Osteocyte (in vitro differentiated cells): Measurements from ENCODE around the gene CDK9. TPM values are rescaled to one million over a fixed set of nuclear protein-coding genes. Genes with fewer than 3 reads are reported as not detected.
"Not testable (repeated sequence)": the region's sequence is repeated elsewhere in the genome, so short reads cannot be mapped to it uniquely, and the experiment has no call there.

Source experiments
- DNase-seq: peaks from one replicate; pipeline ENCODE4 v3.0.0; 2021; ENCODE audit warnings: mixed read lengths; ENCODE audit not compliant: unreplicated experiment; ENCODE audit errors: extremely low spot score
- H3K27ac Mint-ChIP-seq: one replicate; pipeline ENCODE4 v1.8.0; 2021; ENCODE audit warnings: mild to moderate bottlenecking, mixed read lengths; ENCODE audit not compliant: unreplicated experiment
- H3K27me3 Mint-ChIP-seq: one replicate; pipeline ENCODE4 v1.8.0; 2021; ENCODE audit warnings: mixed read lengths; ENCODE audit not compliant: unreplicated experiment
- H3K36me3 Mint-ChIP-seq: one replicate; pipeline ENCODE4 v1.8.0; 2021; ENCODE audit warnings: mixed read lengths; ENCODE audit not compliant: unreplicated experiment
- H3K4me1 Mint-ChIP-seq: one replicate; pipeline ENCODE4 v1.8.0; 2021; ENCODE audit warnings: mixed read lengths; ENCODE audit not compliant: unreplicated experiment
- H3K4me3 Mint-ChIP-seq: one replicate; pipeline ENCODE4 v1.8.0; 2021; ENCODE audit warnings: mild to moderate bottlenecking, moderate library complexity, mixed read lengths; ENCODE audit not compliant: unreplicated experiment
- H3K9me3 Mint-ChIP-seq: one replicate; pipeline ENCODE4 v1.8.0; 2021; ENCODE audit warnings: mixed read lengths; ENCODE audit not compliant: unreplicated experiment
- CTCF ChIP-seq: fragments of 200-600 bp; sonication (generic); IDR thresholded peaks from 2 replicates; pipeline ENCODE4 v1.5.0; 2021; ENCODE audit warnings: antibody characterized with exemption, mild to moderate bottlenecking, moderate library complexity
- total RNA-seq: library from RNA; stranded (reverse); gene quantifications from 2 replicates; pipeline ENCODE4 v1.2.1, GENCODE V29; 2021

CDK9 gene
- total RNA-seq, 1 donor from 2014 or later: 78.5 TPM

- Mint-ChIP-seq H3K27me3 (no peaks in the 10 kb centered on the region), H3K27ac (peak overlapping the region; percentile 92), H3K4me3 (peak overlapping the region; percentile 49), H3K4me1 (peaks cover 37% of the 10 kb centered on the region), H3K9me3 (no peaks in the 10 kb centered on the region), H3K36me3 (peaks cover 19% of the 10 kb centered on the region)
- DNase-seq: no peak
- no peak for TF ChIP-seq CTCF
Measured at GRCh38 chr9:127829205-127829906, 43.5 kb downstream of the CDK9 start.

- peak overlapping the region; percentile 67 for H3K27ac Mint-ChIP-seq
- H3K9me3 Mint-ChIP-seq: no peaks in the 10 kb centered on the region
Measured at GRCh38 chr9:127832248-127832647, 46.4 kb downstream of the CDK9 start.

GRCh38 chr9:127833555-127833954 is 47.7 kb downstream of the CDK9 start:
- Mint-ChIP-seq H3K36me3 (peaks cover 11% of the 10 kb centered on the region), H3K4me1 (peaks cover 61% of the 10 kb centered on the region), H3K27ac (peak overlapping the region; percentile 64), H3K4me3 (no peak overlapping the region), H3K27me3 (no peaks in the 10 kb centered on the region), H3K9me3 (no peaks in the 10 kb centered on the region)
- TF ChIP-seq CTCF: no peak
- no peak for DNase-seq

More at GRCh38 chr9:127832248-127832647, 46.4 kb downstream of the CDK9 start:
- H3K27me3 Mint-ChIP-seq: no peaks in the 10 kb centered on the region
- DNase-seq: no peak
- H3K4me3 Mint-ChIP-seq: no peak overlapping the region
- peaks cover 12% of the 10 kb centered on the region for H3K36me3 Mint-ChIP-seq
- TF ChIP-seq CTCF: no peak
- H3K4me1 Mint-ChIP-seq: peaks cover 54% of the 10 kb centered on the region

- DNase-seq: no peak
- no peaks in the 10 kb centered on the region for H3K9me3 Mint-ChIP-seq
- H3K4me1 Mint-ChIP-seq: peaks cover 58% of the 10 kb centered on the region
- peak overlapping the region; percentile 12 for H3K4me3 Mint-ChIP-seq
- TF ChIP-seq CTCF: no peak
- peaks cover 2% of the 10 kb centered on the region for H3K36me3 Mint-ChIP-seq
- H3K27ac Mint-ChIP-seq: peak overlapping the region; percentile 95
- no peaks in the 10 kb centered on the region for H3K27me3 Mint-ChIP-seq
Measured at GRCh38 chr9:127835991-127836516, 50.2 kb downstream of the CDK9 start.

- peaks cover 60% of the 10 kb centered on the region for H3K4me1 Mint-ChIP-seq
- H3K27me3 Mint-ChIP-seq: not testable (repeated sequence)
- peak overlapping the region; percentile 95 for H3K27ac Mint-ChIP-seq
Measured at GRCh38 chr9:127836561-127836960, 50.7 kb downstream of the CDK9 start.

More at GRCh38 chr9:127836561-127836960, 50.7 kb downstream of the CDK9 start:
- not testable (repeated sequence) for H3K36me3 Mint-ChIP-seq, H3K9me3 Mint-ChIP-seq, DNase-seq
- H3K4me3 Mint-ChIP-seq: peak overlapping the region; percentile 4
